K562 (cell line): Measurements from ENCODE around the gene TRPM2. TPM values are rescaled to one million over a fixed set of nuclear protein-coding genes. Genes with fewer than 3 reads are reported as not detected.
A peak's percentile ranks its signal among the peaks of the same experiment; 100 is the strongest.

Experiments used
- BRCA1 ChIP-seq, 2 experiments: fragments of 450-650 bp in 1 of 2; sonication (generic) in 1 of 2; formaldehyde crosslinking in 1 of 2; IDR thresholded peaks; 2 replicates each; pipeline versions ENCODE4 v1.5.0 to v1.6.1; 2017 to 2020; ENCODE audit warnings: mild to moderate bottlenecking in 1 of 2, missing genetic modification reagents in 1 of 2
- COPS2 ChIP-seq: fragments of 450-650 bp; conservative IDR thresholded peaks from 2 replicates; pipeline ENCODE4 v1.6.1; 2016; ENCODE audit warnings: mild to moderate bottlenecking, moderate library complexity
- CREB3L1 ChIP-seq: fragments of 450-650 bp; IDR thresholded peaks from 2 replicates; pipeline ENCODE4 v1.6.1; 2014; ENCODE audit warnings: low read depth, mild to moderate bottlenecking, moderate library complexity, borderline replicate concordance
- CXXC5 ChIP-seq: fragments of 250-450 bp; sonication (Bioruptor Pico); IDR thresholded peaks from 2 replicates; pipeline ENCODE4 v1.8.0; 2022; ENCODE audit warnings: inconsistent platforms, mild to moderate bottlenecking, moderate library complexity
- HMG20B ChIP-seq: fragments of 250-450 bp; sonication (Bioruptor Pico); IDR thresholded peaks from 2 replicates; pipeline ENCODE4 v1.5.0; 2021; ENCODE audit warnings: mild to moderate bottlenecking
- IRF9 ChIP-seq: fragments of 450-650 bp; IDR thresholded peaks from 2 replicates; pipeline ENCODE4 v1.6.1; 2016; ENCODE audit warnings: missing biosample characterization, missing genetic modification characterization
- MAZ ChIP-seq, 2 experiments: fragments of 450-650 bp in 1 of 2; sonication (generic) in 1 of 2; formaldehyde crosslinking; IDR thresholded peaks in 1 of 2; conservative IDR thresholded peaks in 1 of 2; 2 replicates each; pipeline versions ENCODE4 v1.4.0 to v1.5.0; 2020; ENCODE audit warnings: mild to moderate bottlenecking in 1 of 2, missing genetic modification reagents in 1 of 2
- MLLT1 ChIP-seq, 2 experiments: fragments of 450-650 bp; IDR thresholded peaks; 2 replicates each; pipeline ENCODE4 v1.6.1; 2016
- REST ChIP-seq, 2 experiments: fragments of 450-650 bp; formaldehyde crosslinking in 1 of 2; IDR thresholded peaks; 2 replicates each; pipeline versions ENCODE4 v1.4.0 to v1.6.1; 2014 to 2020; ENCODE audit warnings: mild to moderate bottlenecking in 2 of 2, borderline replicate concordance in 1 of 2, low read depth in 1 of 2
- SLC30A9 ChIP-seq: fragments of 250-450 bp; sonication (Bioruptor Pico); IDR thresholded peaks from 2 replicates; pipeline ENCODE4 v1.8.0; 2022; ENCODE audit warnings: mild to moderate bottlenecking, moderate library complexity
- SMC3 ChIP-seq: conservative IDR thresholded peaks from 2 replicates; pipeline ENCODE4 v1.6.1; 2011; ENCODE audit warnings: low read depth, low read length, improper control_type of control experiment; ENCODE audit not compliant: insufficient read depth
- TCF3 ChIP-seq: sonication (generic); formaldehyde crosslinking; IDR thresholded peaks from 2 replicates; pipeline ENCODE4 v1.4.0; 2020; ENCODE audit warnings: mild to moderate bottlenecking, missing genetic modification reagents
- ZSCAN32 ChIP-seq: fragments of 450-650 bp; formaldehyde crosslinking; IDR thresholded peaks from 2 replicates; pipeline ENCODE4 v1.4.0; 2020; ENCODE audit warnings: mild to moderate bottlenecking, moderate library complexity
- polyA plus RNA-seq, 8 experiments: library from polyadenylated mRNA; depleted of rRNA in 4 of 8; stranded (reverse) in 5 of 8; unstranded in 3 of 8; fragments of >200 nt; fragmentation: Nextera tagmentation in 2 of 8; fragmentation: Illumina TruSeq in 1 of 8; extraction: Ambion mirVana in 2 of 8; extraction: Trizol in 1 of 8; gene quantifications; 2 replicates each; pipeline versions ENCODE4 v1.2.1 to v1.2.3, GENCODE V29; 2011 to 2014; ENCODE audit warnings: inconsistent platforms in 1 of 8, missing spikeins in 1 of 8
- total RNA-seq, 7 experiments: library from RNA; depleted of rRNA in 6 of 7; stranded (reverse); fragments of >200 nt in 6 of 7; fragmentation: Illumina TruSeq in 2 of 7; extraction: Trizol in 2 of 7; gene quantifications; 2 replicates each; pipeline versions ENCODE4 v1.2.1 to v1.2.3, GENCODE V29; 2011 to 2021; ENCODE audit warnings: low replicate concordance in 1 of 7

The TRPM2 gene
- total and polyA plus RNA-seq, 9 of the 15 experiments (the other 6 are each of a cell fraction or from before 2014, with no cell fraction given): 0.33 to 2.1 (median 0.98) TPM; not detected in 2

- peak; percentile 4; the same call in 1 of the 2 replicates for TF ChIP-seq REST (IDR thresholded peaks at IDR 0.05; ENCODE audit: borderline replicate concordance)
- TF ChIP-seq REST (CRISPR knock-in tag; IDR thresholded peaks at IDR 0.05; ENCODE audit: low read depth): no peak
- peak; percentile 34 to 80; a peak in 3 of 4 replicates for TF ChIP-seq MAZ (CRISPR knock-in tag; conservative IDR thresholded peaks at IDR 0.05 in 1 of 2, IDR thresholded peaks at IDR 0.05 in 1 of 2)
- no peak for TF ChIP-seq MLLT1 (IDR thresholded peaks at IDR 0.05)
- TF ChIP-seq HMG20B (CRISPR knock-in tag): no peak
- peak; percentile 63; the same call in 1 of the 2 replicates for TF ChIP-seq ZSCAN32 (CRISPR knock-in tag)
- peak; percentile 41 for TF ChIP-seq CXXC5 (CRISPR knock-in tag)
- no peak for TF ChIP-seq CREB3L1
- TF ChIP-seq IRF9 (tag): no peak
- no peak for TF ChIP-seq BRCA1 (IDR thresholded peaks at IDR 0.05)
- TF ChIP-seq BRCA1 (CRISPR knock-in tag; IDR thresholded peaks at IDR 0.05): no peak
- TF ChIP-seq TCF3 (CRISPR knock-in tag): no peak
- TF ChIP-seq COPS2: no peak
- 0 out of 2 replicates have a peak, but pooled peaks have one; percentile 34 for TF ChIP-seq SMC3
- TF ChIP-seq SLC30A9 (CRISPR knock-in tag): no peak
Measured at GRCh38 chr21:44337941-44338895, 15.2 kb upstream of the TRPM2 start (continued).
